A549 (cell line): ENCODE data around the gene PDE4D. TPM values are rescaled to one million over a fixed set of nuclear protein-coding genes. Genes with fewer than 3 reads are reported as not detected.

Experiments used
- ATAC-seq, 2 experiments: fragments of 200-7000 bp in 1 of 2; fragments of >200 bp in 1 of 2; cut with Nextera tagmentation in 1 of 2; cut with Tn5 transposase in 1 of 2; 3 replicates each; pipeline versions ENCODE4 v1.8.0 to v1.9.1; 2018 to 2020; ENCODE audit warnings: mild to moderate bottlenecking in 1 of 2, moderate library complexity in 1 of 2
- CTCF ChIA-PET: fragments of 300-600 bp; sonication (Branson Sonifier 250); formaldehyde crosslinking; extraction: SDS; loops from one replicate; lab custom pipeline; 2021; ENCODE audit warnings: antibody characterized with exemption, inconsistent platforms; lab: Yijun Ruan, JAX
- POLR2A ChIA-PET: fragments of 350-600 bp; formaldehyde crosslinking; extraction: SDS; loops from one replicate; lab custom pipeline; 2021; ENCODE audit warnings: antibody characterized with exemption, inconsistent platforms; lab: Yijun Ruan, JAX
- DNase-seq, 2 experiments: peaks; one replicate each; pipeline versions ENCODE4 v3.0.0 to v3.0.0-alpha.2; 2011 to 2016; ENCODE audit warnings: low read depth in 1 of 2, low spot score in 1 of 2
- FAIRE-seq: peaks from 2 replicates; lab custom pipeline; 2011; peaks lifted over from hg19 to GRCh38; lab: Jason Lieb, UNC
- H3K27ac ChIP-seq, 2 experiments: fragments of >200 bp; sonication (Bioruptor Twin); formaldehyde crosslinking; 3 replicates each; pipeline ENCODE4 v1.5.1; 2016 to 2017
- H3K4me1 ChIP-seq: fragments of >200 bp; sonication (Bioruptor Twin); formaldehyde crosslinking; 3 replicates; pipeline ENCODE4 v1.6.1; 2016
- H3K4me2 ChIP-seq: fragments of >200 bp; sonication (Bioruptor Twin); formaldehyde crosslinking; 3 replicates; pipeline ENCODE4 v1.6.1; 2016
- H3K4me3 ChIP-seq: fragments of >200 bp; sonication (Bioruptor Twin); formaldehyde crosslinking; 3 replicates; pipeline ENCODE4 v1.5.1; 2016
- H3K9me3 ChIP-seq: fragments of >200 bp; sonication (Bioruptor Twin); formaldehyde crosslinking; 3 replicates; pipeline ENCODE4 v1.6.1; 2016
- CBX2 ChIP-seq: fragments of 200-600 bp; sonication (generic); IDR thresholded peaks from 2 replicates; pipeline ENCODE4 v1.6.1; 2016; ENCODE audit warnings: low read depth, mild to moderate bottlenecking, borderline replicate concordance
- EHF ChIP-seq: fragments of 250-450 bp; sonication (Bioruptor Pico); IDR thresholded peaks from 2 replicates; pipeline ENCODE4 v1.5.0; 2020; ENCODE audit warnings: mild to moderate bottlenecking
- EHMT2 ChIP-seq: fragments of 200-600 bp; sonication (generic); IDR thresholded peaks from 2 replicates; pipeline ENCODE4 v1.6.1; 2016; ENCODE audit warnings: antibody characterized with exemption, low read depth, mild to moderate bottlenecking, moderate library complexity
- ESRRA ChIP-seq: fragments of 150-350 bp; IDR thresholded peaks from 2 replicates; pipeline ENCODE4 v1.6.1; 2014; ENCODE audit warnings: mild to moderate bottlenecking, low read length, borderline replicate concordance
- FOSB ChIP-seq: fragments of 250-450 bp; sonication (Bioruptor Pico); IDR thresholded peaks from 2 replicates; pipeline ENCODE4 v1.5.0; 2020; ENCODE audit warnings: mild to moderate bottlenecking, moderate library complexity
- FOSL2 ChIP-seq, 2 experiments: fragments of 450-650 bp in 1 of 2; fragments of >200 bp in 1 of 2; sonication (Bioruptor Twin) in 1 of 2; formaldehyde crosslinking; IDR thresholded peaks; 2 replicates each; pipeline versions ENCODE4 v1.5.0 to v1.6.1; 2016 to 2020; ENCODE audit warnings: mild to moderate bottlenecking in 1 of 2, moderate library complexity in 1 of 2
- FOXS1 ChIP-seq: fragments of 250-450 bp; sonication (Bioruptor Pico); IDR thresholded peaks from 2 replicates; pipeline ENCODE4 v1.5.0; 2020; ENCODE audit warnings: mild to moderate bottlenecking, moderate library complexity
- HEYL ChIP-seq: fragments of 250-450 bp; sonication (Bioruptor Pico); IDR thresholded peaks from 2 replicates; pipeline ENCODE4 v1.8.0; 2021; ENCODE audit warnings: mild to moderate bottlenecking, moderate library complexity
- HOXA7 ChIP-seq: fragments of 250-450 bp; sonication (Bioruptor Pico); IDR thresholded peaks from 2 replicates; pipeline ENCODE4 v1.5.0; 2020; ENCODE audit warnings: mild to moderate bottlenecking, moderate library complexity
- HOXB5 ChIP-seq: fragments of 250-450 bp; sonication (Bioruptor Pico); IDR thresholded peaks from 2 replicates; pipeline ENCODE4 v1.5.0; 2020; ENCODE audit warnings: mild to moderate bottlenecking, moderate library complexity
- KDM1A ChIP-seq: fragments of 200-600 bp; sonication (generic); IDR thresholded peaks from 2 replicates; pipeline ENCODE4 v1.6.1; 2016; ENCODE audit warnings: low read depth, mild to moderate bottlenecking
- MAZ ChIP-seq: fragments of 150-350 bp; IDR thresholded peaks from 2 replicates; pipeline ENCODE4 v1.6.1; 2014; ENCODE audit warnings: antibody characterized with exemption, low read depth, low read length, borderline replicate concordance
- NR3C1 ChIP-seq: fragments of >200 bp; sonication (Bioruptor Twin); formaldehyde crosslinking; IDR thresholded peaks from 3 replicates; pipeline ENCODE4 v1.6.1; 2017
- RARB ChIP-seq: fragments of 250-450 bp; sonication (Bioruptor Pico); IDR thresholded peaks from 2 replicates; pipeline ENCODE4 v1.8.0; 2021; ENCODE audit warnings: mild to moderate bottlenecking, moderate library complexity
- RFX5 ChIP-seq: fragments of 450-650 bp; IDR thresholded peaks from 2 replicates; pipeline ENCODE4 v1.7.1; 2014; ENCODE audit warnings: antibody characterized with exemption, mild to moderate bottlenecking, moderate library complexity
- TP53 ChIP-seq: fragments of 250-450 bp; sonication (Bioruptor Pico); IDR thresholded peaks from 2 replicates; pipeline ENCODE4 v1.5.0; 2021; ENCODE audit warnings: mild to moderate bottlenecking, moderate library complexity
- WGBS: methylation state at CpG from one replicate; pipeline ENCODE4 v1.1.6; 2017; ENCODE audit errors: missing lambda C conversion rate; 5-methylcytosine and 5-hydroxymethylcytosine counted together
- polyA plus RNA-seq, 4 experiments: library from polyadenylated mRNA; depleted of rRNA in 3 of 4; stranded (reverse); fragments of >200 nt; fragmentation: RNase III in 1 of 4; extraction: RNeasy Plus Mini Kit Qiagen cat#74134 plus additional on column Dnase treatment in 1 of 4; gene quantifications; 2 replicates in 3 of 4; 3 replicates in 1 of 4; pipeline ENCODE4 v1.2.3, GENCODE V29; 2011 to 2017
- TF ChIP-seq, protein P1 (sequence below): fragments of >200 bp; sonication (Bioruptor Twin); formaldehyde crosslinking; IDR thresholded peaks from 3 replicates; pipeline ENCODE4 v1.5.1; 2016
- TF ChIP-seq, protein P2 (sequence below): fragments of 450-650 bp; IDR thresholded peaks from 2 replicates; pipeline ENCODE4 v1.6.1; 2014; ENCODE audit warnings: antibody characterized with exemption
- TF ChIP-seq, protein P3 (sequence below): fragments of 250-450 bp; sonication (Bioruptor Pico); IDR thresholded peaks from 2 replicates; pipeline ENCODE4 v1.5.0; 2021; ENCODE audit warnings: mild to moderate bottlenecking, moderate library complexity, borderline replicate concordance

The PDE4D gene
- polyA plus RNA-seq, 2 of the 4 experiments (the other 2 are of a cell fraction), result 74.0 to 213 TPM

DNA sequence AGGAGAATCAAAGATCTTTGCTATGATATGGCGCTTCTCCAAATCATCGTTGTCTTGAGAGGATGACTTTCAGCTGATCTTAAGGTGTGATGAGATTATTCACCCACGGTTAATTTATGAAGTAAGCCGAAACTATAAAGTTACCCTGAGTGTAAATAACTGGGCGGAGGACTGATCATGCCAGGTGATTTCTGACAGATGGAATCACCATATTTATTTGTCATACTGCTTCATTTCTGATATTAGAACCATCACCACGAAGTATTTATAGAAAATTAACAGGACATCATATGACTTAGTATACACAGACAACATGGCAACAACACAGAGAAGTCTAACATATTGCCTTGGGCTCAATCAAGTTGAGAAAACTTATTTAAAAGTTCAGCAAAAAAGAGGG lies 708.8 kb downstream of the PDE4D start:
- TF ChIP-seq ESRRA (no peak), NR3C1 (no peak), FOXS1 (CRISPR knock-in tag) (no peak), RFX5 (no peak), HOXB5 (no peak), EHMT2 (no peak), RARB (CRISPR knock-in tag) (no peak), FOSB (CRISPR knock-in tag) (no peak), HOXA7 (CRISPR knock-in tag) (no peak), MAZ (no peak), EHF (CRISPR knock-in tag) (no peak), TP53 (no peak)
- TF ChIP-seq, protein P1, sequence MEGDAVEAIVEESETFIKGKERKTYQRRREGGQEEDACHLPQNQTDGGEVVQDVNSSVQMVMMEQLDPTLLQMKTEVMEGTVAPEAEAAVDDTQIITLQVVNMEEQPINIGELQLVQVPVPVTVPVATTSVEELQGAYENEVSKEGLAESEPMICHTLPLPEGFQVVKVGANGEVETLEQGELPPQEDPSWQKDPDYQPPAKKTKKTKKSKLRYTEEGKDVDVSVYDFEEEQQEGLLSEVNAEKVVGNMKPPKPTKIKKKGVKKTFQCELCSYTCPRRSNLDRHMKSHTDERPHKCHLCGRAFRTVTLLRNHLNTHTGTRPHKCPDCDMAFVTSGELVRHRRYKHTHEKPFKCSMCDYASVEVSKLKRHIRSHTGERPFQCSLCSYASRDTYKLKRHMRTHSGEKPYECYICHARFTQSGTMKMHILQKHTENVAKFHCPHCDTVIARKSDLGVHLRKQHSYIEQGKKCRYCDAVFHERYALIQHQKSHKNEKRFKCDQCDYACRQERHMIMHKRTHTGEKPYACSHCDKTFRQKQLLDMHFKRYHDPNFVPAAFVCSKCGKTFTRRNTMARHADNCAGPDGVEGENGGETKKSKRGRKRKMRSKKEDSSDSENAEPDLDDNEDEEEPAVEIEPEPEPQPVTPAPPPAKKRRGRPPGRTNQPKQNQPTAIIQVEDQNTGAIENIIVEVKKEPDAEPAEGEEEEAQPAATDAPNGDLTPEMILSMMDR, result no peak
- TF ChIP-seq, protein P2, sequence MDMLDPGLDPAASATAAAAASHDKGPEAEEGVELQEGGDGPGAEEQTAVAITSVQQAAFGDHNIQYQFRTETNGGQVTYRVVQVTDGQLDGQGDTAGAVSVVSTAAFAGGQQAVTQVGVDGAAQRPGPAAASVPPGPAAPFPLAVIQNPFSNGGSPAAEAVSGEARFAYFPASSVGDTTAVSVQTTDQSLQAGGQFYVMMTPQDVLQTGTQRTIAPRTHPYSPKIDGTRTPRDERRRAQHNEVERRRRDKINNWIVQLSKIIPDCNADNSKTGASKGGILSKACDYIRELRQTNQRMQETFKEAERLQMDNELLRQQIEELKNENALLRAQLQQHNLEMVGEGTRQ, result no peak
- POLR2A ChIA-PET, result no interaction called here
- Histone ChIP-seq H3K9me3 (no peaks in the 10 kb centered on the region), H3K4me2 (no peak overlapping the region), H3K4me3 (no peak overlapping the region), H3K4me1 (peaks cover 83% of the 10 kb centered on the region), H3K27ac (peak overlapping the region in 1 of 2 experiments; percentile 71; a peak in 3 of 6 replicates)
- no peak for ATAC-seq
- no peak for FAIRE-seq
- DNase-seq, result no peak
- WGBS, result 81% methylated on average over 6 of the region's 6 CpGs
- CTCF ChIA-PET, result interaction anchor here (1.1 to 2.4 kb wide), 6 partner anchors 11 to 196 kb away, joined by 3 to 15 read pairs (median 4); no protein-coding TSS in a partner anchor

DNA sequence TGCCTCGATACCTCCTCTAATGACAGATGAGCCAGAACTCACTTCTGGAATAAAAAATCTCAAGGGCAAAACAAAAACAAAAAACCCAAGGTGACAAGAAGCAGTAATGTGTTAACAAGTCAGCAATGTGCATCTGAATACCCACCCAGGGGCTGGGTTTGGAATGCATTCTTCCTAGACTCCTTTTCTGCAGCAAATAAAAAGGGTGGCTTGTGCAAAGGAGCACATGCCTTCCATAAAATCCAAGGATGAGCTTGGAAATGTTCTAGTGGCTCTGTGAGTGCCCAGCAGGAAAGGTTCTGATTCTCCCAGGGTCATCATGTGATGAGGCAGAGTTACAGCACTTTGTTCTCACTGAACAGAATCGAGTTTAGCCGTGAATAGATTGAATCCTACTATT lies 710.8 kb downstream of the PDE4D start:
- FAIRE-seq, result no peak
- TF ChIP-seq FOSL2 (IDR thresholded peaks at IDR 0.05) (no peak), FOSL2 (CRISPR knock-in tag; IDR thresholded peaks at IDR 0.05) (no peak), HEYL (CRISPR knock-in tag) (no peak), ESRRA (no peak), NR3C1 (no peak), KDM1A (no peak), CBX2 (no peak), EHF (CRISPR knock-in tag) (no peak)
- TF ChIP-seq, protein P1, result no peak
- TF ChIP-seq, protein P3, sequence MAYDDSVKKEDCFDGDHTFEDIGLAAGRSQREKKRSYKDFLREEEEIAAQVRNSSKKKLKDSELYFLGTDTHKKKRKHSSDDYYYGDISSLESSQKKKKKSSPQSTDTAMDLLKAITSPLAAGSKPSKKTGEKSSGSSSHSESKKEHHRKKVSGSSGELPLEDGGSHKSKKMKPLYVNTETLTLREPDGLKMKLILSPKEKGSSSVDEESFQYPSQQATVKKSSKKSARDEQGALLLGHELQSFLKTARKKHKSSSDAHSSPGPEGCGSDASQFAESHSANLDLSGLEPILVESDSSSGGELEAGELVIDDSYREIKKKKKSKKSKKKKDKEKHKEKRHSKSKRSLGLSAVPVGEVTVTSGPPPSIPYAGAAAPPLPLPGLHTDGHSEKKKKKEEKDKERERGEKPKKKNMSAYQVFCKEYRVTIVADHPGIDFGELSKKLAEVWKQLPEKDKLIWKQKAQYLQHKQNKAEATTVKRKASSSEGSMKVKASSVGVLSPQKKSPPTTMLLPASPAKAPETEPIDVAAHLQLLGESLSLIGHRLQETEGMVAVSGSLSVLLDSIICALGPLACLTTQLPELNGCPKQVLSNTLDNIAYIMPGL, result no peak
- DNase-seq, result no peak
- Histone ChIP-seq H3K4me1 (peaks cover 70% of the 10 kb centered on the region), H3K27ac (peak overlapping the region; percentile 21 to 50; a peak in 4 of 6 replicates), H3K4me2 (no peak overlapping the region), H3K4me3 (no peak overlapping the region), H3K9me3 (no peaks in the 10 kb centered on the region)
- ChIA-PET POLR2A (no interaction called here), CTCF (interaction anchor here (0.6 to 1.8 kb wide), 4 partner anchors 183 to 296 kb away, joined by 3 to 7 read pairs (median 3); no protein-coding TSS in a partner anchor)
- ATAC-seq, result no peak; a peak in 2 of 6 replicates
- 85% methylated on average over 3 of the region's 3 CpGs for WGBS
